Right lobe of liver (tissue), 6 donors: ENCODE results near the gene CEACAM19. TPM values are rescaled to one million over a fixed set of nuclear protein-coding genes. Genes with fewer than 3 reads are reported as not detected.
"Not testable (repeated sequence)": the region's sequence is repeated elsewhere in the genome, so short reads cannot be mapped to it uniquely, and the experiment has no call there.

ENCODE experiments used
- ATAC-seq, 4 donors: fragments of 200-7000 bp; cut with Tn5 transposase; one replicate each; pipeline ENCODE4 v1.9.1; 2020; ENCODE audit warnings: mild to moderate bottlenecking in 4 of 4, moderate library complexity in 4 of 4
- DNase-seq, 3 donors: peaks; one replicate each; pipeline ENCODE4 v3.0.0-alpha.2; 2020
- H3K27ac ChIP-seq, 3 donors: fragments of 200-600 bp; one replicate each; pipeline ENCODE4 v1.8.0; 2022
- H3K27me3 ChIP-seq, 2 donors: fragments of 200-600 bp; one replicate each; pipeline ENCODE4 v1.8.0; 2022
- H3K36me3 ChIP-seq, 4 donors: fragments of 200-600 bp; sonication (generic) in 1 of 4; one replicate each; pipeline versions ENCODE4 v1.5.1 to v1.8.0; 2017 to 2022; ENCODE audit warnings: control low read depth in 1 of 4
- H3K4me1 ChIP-seq, 4 donors: fragments of 200-600 bp; sonication (generic) in 1 of 4; one replicate each; pipeline versions ENCODE4 v1.5.1 to v1.8.0; 2017 to 2022; ENCODE audit warnings: control low read depth in 1 of 4
- H3K4me3 ChIP-seq, 3 donors: fragments of 200-600 bp; one replicate each; pipeline ENCODE4 v1.8.0; 2022
- H3K9me3 ChIP-seq, 4 donors: fragments of 200-600 bp; sonication (generic) in 1 of 4; one replicate each; pipeline versions ENCODE4 v1.5.1 to v1.8.0; 2017 to 2022; ENCODE audit warnings: control low read depth in 1 of 4
- POLR2A ChIP-seq: fragments of 450-650 bp; IDR thresholded peaks from one replicate; pipeline ENCODE4 v1.6.1; 2017; ENCODE audit warnings: antibody characterized with exemption, mild to moderate bottlenecking
- WGBS: methylation state at CpG from one replicate; pipeline ENCODE4 v1.1.6; 2018; ENCODE audit warnings: low coverage, low lambda C conversion rate; ENCODE audit not compliant: insufficient coverage; ENCODE audit errors: missing lambda C conversion rate; 5-methylcytosine and 5-hydroxymethylcytosine counted together
- intact Hi-C, 2 donors: fragments of 100-400 bp; cut with DNase I; formaldehyde crosslinking; loops; one replicate each; pipeline versions ENCODE4 v1.11.2 to v1.14.1; 2022
- total RNA-seq, 6 experiments: library from RNA; depleted of rRNA in 2 of 6; stranded (reverse); fragments of >200 nt in 2 of 6; fragmentation: NEBNext Ultra II Directional in 3 of 6; extraction: Animal tissue kit (Norgen Biotek cat#: 25700) in 3 of 6; gene quantifications; one replicate each; pipeline versions ENCODE4 v1.1.0 to v1.2.4, GENCODE V29; 2016 to 2023
- TF ChIP-seq, protein P1 (sequence below), 4 donors: fragments of 200-600 bp in 3 of 4; fragments of 450-650 bp in 1 of 4; IDR thresholded peaks; one replicate each; pipeline versions ENCODE4 v1.5.1 to v1.8.0; 2016 to 2022; ENCODE audit warnings: antibody characterized with exemption in 4 of 4, mild to moderate bottlenecking in 2 of 4
- donor health status: DM: no; HTN: yes; CAD: no.
- donor health status: DM: no; HTN: no; CAD: no.
- donor health status: DM: no; HTN: no; CAD: no.
- donor health status: DM: no; HTN: yes; CAD: no.
- donor health status: DM: no; HTN: yes; CAD: no.

Gene CEACAM19
- total RNA-seq, 6 experiments from 2014 or later = 3.3 to 9.0 (median 4.5) TPM

GRCh38 chr19:44666852-44667556 lies 4.3 kb upstream of the CEACAM19 start:
- intact Hi-C loops = no loop called here
- ATAC-seq = no peak

GRCh38 chr19:44668985-44669764 lies 2.1 kb upstream of the CEACAM19 start:
- Histone ChIP-seq H3K27ac (no peak overlapping the region), H3K9me3 (no peaks in the 10 kb centered on the region), H3K27me3 (no peaks in the 10 kb centered on the region), H3K36me3 (no peaks in the 10 kb centered on the region), H3K4me3 (no peak overlapping the region), H3K4me1 (no peaks in the 10 kb centered on the region)
- intact Hi-C loops = no loop called here
- 38% methylated on average over 2 of the region's 2 CpGs for WGBS
- TF ChIP-seq, protein P1, sequence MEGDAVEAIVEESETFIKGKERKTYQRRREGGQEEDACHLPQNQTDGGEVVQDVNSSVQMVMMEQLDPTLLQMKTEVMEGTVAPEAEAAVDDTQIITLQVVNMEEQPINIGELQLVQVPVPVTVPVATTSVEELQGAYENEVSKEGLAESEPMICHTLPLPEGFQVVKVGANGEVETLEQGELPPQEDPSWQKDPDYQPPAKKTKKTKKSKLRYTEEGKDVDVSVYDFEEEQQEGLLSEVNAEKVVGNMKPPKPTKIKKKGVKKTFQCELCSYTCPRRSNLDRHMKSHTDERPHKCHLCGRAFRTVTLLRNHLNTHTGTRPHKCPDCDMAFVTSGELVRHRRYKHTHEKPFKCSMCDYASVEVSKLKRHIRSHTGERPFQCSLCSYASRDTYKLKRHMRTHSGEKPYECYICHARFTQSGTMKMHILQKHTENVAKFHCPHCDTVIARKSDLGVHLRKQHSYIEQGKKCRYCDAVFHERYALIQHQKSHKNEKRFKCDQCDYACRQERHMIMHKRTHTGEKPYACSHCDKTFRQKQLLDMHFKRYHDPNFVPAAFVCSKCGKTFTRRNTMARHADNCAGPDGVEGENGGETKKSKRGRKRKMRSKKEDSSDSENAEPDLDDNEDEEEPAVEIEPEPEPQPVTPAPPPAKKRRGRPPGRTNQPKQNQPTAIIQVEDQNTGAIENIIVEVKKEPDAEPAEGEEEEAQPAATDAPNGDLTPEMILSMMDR (IDR thresholded peaks at IDR 0.05) = no peak
- no peak for TF ChIP-seq POLR2A
- no peak for DNase-seq
- ATAC-seq = peak; percentile 5 to 38 (median 16)

More at GRCh38 chr19:44666852-44667556, 4.3 kb upstream of the CEACAM19 start:
- no peak for TF ChIP-seq POLR2A
- TF ChIP-seq, protein P1 (IDR thresholded peaks at IDR 0.05) = no peak
- H3K9me3 ChIP-seq = no peaks in the 10 kb centered on the region
- H3K4me3 ChIP-seq = no peak overlapping the region
- DNase-seq = peak in 1 of 3 donors; percentile 8
- no peaks in the 10 kb centered on the region for H3K4me1 ChIP-seq
- no peak overlapping the region for H3K27ac ChIP-seq
- H3K36me3 ChIP-seq = peaks cover 0 to 13% (median 6%) of the 10 kb centered on the region in 4 donors
- WGBS = 65% methylated on average over 4 of the region's 7 CpGs
- no peaks in the 10 kb centered on the region for H3K27me3 ChIP-seq

- H3K36me3 ChIP-seq, H3K4me3 ChIP-seq, H3K27me3 ChIP-seq, H3K27ac ChIP-seq, H3K4me1 ChIP-seq, intact Hi-C loops, ATAC-seq, DNase-seq, H3K9me3 ChIP-seq: not testable (repeated sequence)
- 94% methylated on average over 2 of the region's 2 CpGs for whole genome bisulfite sequencing
Measured at GRCh38 chr19:44670027-44670426, 1.3 kb upstream of the CEACAM19 start.

GRCh38 chr19:44672226-44672625 lies 944 bp downstream of the CEACAM19 start:
- ATAC-seq (no peak), DNase-seq (no peak)
- WGBS = no CpG with 5 or more reads among the region's 1 CpG
- TF ChIP-seq, protein P1 (IDR thresholded peaks at IDR 0.05) = no peak
- TF ChIP-seq POLR2A = no peak
- Histone ChIP-seq H3K27me3 (no peaks in the 10 kb centered on the region), H3K27ac (no peak overlapping the region), H3K4me3 (no peak overlapping the region), H3K9me3 (no peaks in the 10 kb centered on the region), H3K4me1 (no peaks in the 10 kb centered on the region), H3K36me3 (no peaks in the 10 kb centered on the region)
- intact Hi-C loops = no loop called here

GRCh38 chr19:44673510-44673909 lies 2.2 kb downstream of the CEACAM19 start:
- TF ChIP-seq, protein P1 (IDR thresholded peaks at IDR 0.05) = no peak
- TF ChIP-seq POLR2A = no peak
- H3K36me3 ChIP-seq = no peaks in the 10 kb centered on the region
- intact Hi-C loops = no loop called here
- no peak for ATAC-seq
- no peaks in the 10 kb centered on the region for H3K27me3 ChIP-seq
- H3K27ac ChIP-seq = no peak overlapping the region
- no peaks in the 10 kb centered on the region for H3K9me3 ChIP-seq
- H3K4me1 ChIP-seq = no peaks in the 10 kb centered on the region
- no peak overlapping the region for H3K4me3 ChIP-seq
- no peak for DNase-seq
- WGBS = 100% methylated on average over 3 of the region's 4 CpGs
